GM18861 (cell line): Measurements from ENCODE around the gene SEC14L2.
A peak's percentile ranks its signal among the peaks of the same experiment; 100 is the strongest.
"Not testable (repeated sequence)": the region's sequence is repeated elsewhere in the genome, so short reads cannot be mapped to it uniquely, and the experiment has no call there.

Source experiments
- ATAC-seq: cut with Tn5 transposase; IDR thresholded peaks from one replicate; pipeline ENCODE4 v1.9.1; 2021; ENCODE audit not compliant: unreplicated experiment

Gene SEC14L2

GRCh38 chr22:30402028-30402765, 5.4 kb downstream of the SEC14L2 start:
- no peak for ATAC-seq

GRCh38 chr22:30402766-30403104, 5.9 kb downstream of the SEC14L2 start:
- ATAC-seq: not testable (repeated sequence)

GRCh38 chr22:30404307-30404706, 7.5 kb downstream of the SEC14L2 start:
- ATAC-seq: no peak

GRCh38 chr22:30405731-30406130, 8.9 kb downstream of the SEC14L2 start:
- ATAC-seq: no peak

- ATAC-seq: no peak
Observed at GRCh38 chr22:30406400-30406799, 9.6 kb downstream of the SEC14L2 start.

GRCh38 chr22:30408388-30409102, 11.7 kb downstream of the SEC14L2 start:
- ATAC-seq: no peak

GRCh38 chr22:30411780-30412179, 15.0 kb downstream of the SEC14L2 start:
- ATAC-seq: no peak

- ATAC-seq: no peak
Observed at GRCh38 chr22:30413001-30413400, 16.2 kb downstream of the SEC14L2 start.

GRCh38 chr22:30413745-30414524, 17.1 kb downstream of the SEC14L2 start:
- no peak for ATAC-seq

GRCh38 chr22:30414525-30415047, 17.8 kb downstream of the SEC14L2 start:
- ATAC-seq: no peak

GRCh38 chr22:30416403-30416802, 19.6 kb downstream of the SEC14L2 start:
- ATAC-seq: no peak

- ATAC-seq: no peak
Observed at GRCh38 chr22:30416837-30417236, 20.0 kb downstream of the SEC14L2 start.

- ATAC-seq: no peak
Observed at GRCh38 chr22:30420347-30421125, 23.7 kb downstream of the SEC14L2 start.

GRCh38 chr22:30421695-30422480, 25.1 kb downstream of the SEC14L2 start:
- ATAC-seq: no peak

GRCh38 chr22:30422481-30423300, 25.9 kb downstream of the SEC14L2 start:
- ATAC-seq: no peak

GRCh38 chr22:30423301-30423958, 26.6 kb downstream of the SEC14L2 start:
- ATAC-seq: peak; percentile 16

- peak; percentile 75 for ATAC-seq
Observed at GRCh38 chr22:30423959-30424533, 27.2 kb downstream of the SEC14L2 start.
